BE2C (cell line): Measurements from ENCODE around the gene FAHD1.

Source experiments
- DNase-seq: peaks from one replicate; pipeline ENCODE4 v3.0.0-alpha.2; 2020
- H3K27me3 ChIP-seq: fragments of 250-450 bp; sonication (Bioruptor Pico); 2 replicates; pipeline ENCODE4 v1.5.1; 2020; ENCODE audit warnings: mild to moderate bottlenecking
- H3K36me3 ChIP-seq: fragments of 250-450 bp; sonication (Bioruptor Pico); 2 replicates; pipeline ENCODE4 v1.5.1; 2020; ENCODE audit warnings: mild to moderate bottlenecking
- H3K4me1 ChIP-seq: fragments of 250-450 bp; sonication (Bioruptor Pico); 2 replicates; pipeline ENCODE4 v1.5.1; 2020
- H3K4me3 ChIP-seq: 2 replicates; pipeline ENCODE4 v1.5.1; 2011; ENCODE audit warnings: low read depth, low read length
- H3K9me3 ChIP-seq: fragments of 250-450 bp; sonication (Bioruptor Pico); 2 replicates; pipeline ENCODE4 v1.5.1; 2020
- TF ChIP-seq, protein P1 (sequence below): IDR thresholded peaks from 2 replicates; pipeline ENCODE4 v1.5.1; 2012; ENCODE audit warnings: mild to moderate bottlenecking, low read depth, low read length

Gene FAHD1

DNA sequence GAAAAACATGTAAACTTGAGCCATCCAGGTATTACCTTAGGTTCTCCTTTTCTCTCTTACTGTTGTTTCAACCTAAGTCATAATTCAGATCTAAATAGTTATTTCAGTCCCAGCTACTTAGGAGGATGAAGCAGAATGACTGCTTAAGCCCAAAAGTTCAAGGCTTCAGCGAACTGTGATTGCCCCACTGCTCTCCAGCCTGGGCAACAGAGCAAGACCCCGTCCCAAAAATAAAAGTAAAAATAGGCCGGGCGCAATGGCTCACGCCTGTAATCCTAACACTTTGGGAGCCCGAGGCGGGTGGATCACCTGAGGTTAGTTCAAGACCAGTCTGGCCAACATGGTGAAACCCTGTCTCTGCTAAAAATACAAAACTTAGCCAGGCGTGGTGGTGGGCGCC, 35.4 kb downstream of the FAHD1 start:
- no peaks in the 10 kb centered on the region for H3K4me1 ChIP-seq
- TF ChIP-seq, protein P1, sequence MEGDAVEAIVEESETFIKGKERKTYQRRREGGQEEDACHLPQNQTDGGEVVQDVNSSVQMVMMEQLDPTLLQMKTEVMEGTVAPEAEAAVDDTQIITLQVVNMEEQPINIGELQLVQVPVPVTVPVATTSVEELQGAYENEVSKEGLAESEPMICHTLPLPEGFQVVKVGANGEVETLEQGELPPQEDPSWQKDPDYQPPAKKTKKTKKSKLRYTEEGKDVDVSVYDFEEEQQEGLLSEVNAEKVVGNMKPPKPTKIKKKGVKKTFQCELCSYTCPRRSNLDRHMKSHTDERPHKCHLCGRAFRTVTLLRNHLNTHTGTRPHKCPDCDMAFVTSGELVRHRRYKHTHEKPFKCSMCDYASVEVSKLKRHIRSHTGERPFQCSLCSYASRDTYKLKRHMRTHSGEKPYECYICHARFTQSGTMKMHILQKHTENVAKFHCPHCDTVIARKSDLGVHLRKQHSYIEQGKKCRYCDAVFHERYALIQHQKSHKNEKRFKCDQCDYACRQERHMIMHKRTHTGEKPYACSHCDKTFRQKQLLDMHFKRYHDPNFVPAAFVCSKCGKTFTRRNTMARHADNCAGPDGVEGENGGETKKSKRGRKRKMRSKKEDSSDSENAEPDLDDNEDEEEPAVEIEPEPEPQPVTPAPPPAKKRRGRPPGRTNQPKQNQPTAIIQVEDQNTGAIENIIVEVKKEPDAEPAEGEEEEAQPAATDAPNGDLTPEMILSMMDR, result no peak
- H3K36me3 ChIP-seq, result no peaks in the 10 kb centered on the region
- H3K27me3 ChIP-seq, result peaks cover 52% of the 10 kb centered on the region
- no peak for DNase-seq
- H3K4me3 ChIP-seq, result no peak overlapping the region
- H3K9me3 ChIP-seq, result no peaks in the 10 kb centered on the region

DNA sequence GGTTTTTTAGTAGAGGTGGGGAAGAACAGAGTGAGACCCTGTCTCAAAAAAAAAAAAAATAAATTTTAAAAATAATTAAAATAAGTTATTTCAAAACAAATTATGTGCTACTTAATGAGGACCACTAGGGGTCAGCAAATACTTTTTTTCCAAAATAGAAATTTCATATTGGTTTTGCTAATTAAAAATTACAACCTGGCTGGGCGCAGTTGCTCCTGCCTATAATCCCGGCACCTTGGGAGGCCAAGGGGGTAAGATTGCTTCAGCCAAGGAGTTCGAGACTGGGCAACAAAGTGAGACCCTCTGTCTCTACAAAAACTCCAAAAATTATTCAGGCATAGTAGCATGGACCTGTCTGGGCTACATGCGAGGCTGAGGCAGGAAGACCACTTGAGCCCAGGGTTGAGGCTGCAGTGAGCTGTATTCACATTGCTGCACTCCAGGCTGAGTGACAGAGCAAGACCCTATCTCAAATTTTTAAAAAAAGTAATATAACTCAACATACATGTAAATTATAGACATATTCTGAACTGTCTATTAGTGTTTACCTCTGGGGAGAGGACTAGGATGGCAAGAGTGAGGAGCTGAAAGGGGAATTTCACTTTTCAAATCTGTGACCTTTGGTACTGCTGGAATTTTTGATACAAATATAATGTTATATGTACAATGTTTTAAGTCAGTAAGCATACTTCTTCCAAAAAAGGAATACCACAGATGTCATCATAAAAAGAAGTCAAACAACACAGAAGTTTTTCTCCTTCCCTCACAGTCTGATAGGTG, 36.9 kb downstream of the FAHD1 start:
- H3K36me3 ChIP-seq, result no peaks in the 10 kb centered on the region
- TF ChIP-seq, protein P1, result peak; percentile 46
- H3K27me3 ChIP-seq, result peaks cover 37% of the 10 kb centered on the region
- no peak for DNase-seq
- H3K4me3 ChIP-seq, result no peak overlapping the region
- H3K9me3 ChIP-seq, result no peaks in the 10 kb centered on the region
- H3K4me1 ChIP-seq, result no peaks in the 10 kb centered on the region

DNA sequence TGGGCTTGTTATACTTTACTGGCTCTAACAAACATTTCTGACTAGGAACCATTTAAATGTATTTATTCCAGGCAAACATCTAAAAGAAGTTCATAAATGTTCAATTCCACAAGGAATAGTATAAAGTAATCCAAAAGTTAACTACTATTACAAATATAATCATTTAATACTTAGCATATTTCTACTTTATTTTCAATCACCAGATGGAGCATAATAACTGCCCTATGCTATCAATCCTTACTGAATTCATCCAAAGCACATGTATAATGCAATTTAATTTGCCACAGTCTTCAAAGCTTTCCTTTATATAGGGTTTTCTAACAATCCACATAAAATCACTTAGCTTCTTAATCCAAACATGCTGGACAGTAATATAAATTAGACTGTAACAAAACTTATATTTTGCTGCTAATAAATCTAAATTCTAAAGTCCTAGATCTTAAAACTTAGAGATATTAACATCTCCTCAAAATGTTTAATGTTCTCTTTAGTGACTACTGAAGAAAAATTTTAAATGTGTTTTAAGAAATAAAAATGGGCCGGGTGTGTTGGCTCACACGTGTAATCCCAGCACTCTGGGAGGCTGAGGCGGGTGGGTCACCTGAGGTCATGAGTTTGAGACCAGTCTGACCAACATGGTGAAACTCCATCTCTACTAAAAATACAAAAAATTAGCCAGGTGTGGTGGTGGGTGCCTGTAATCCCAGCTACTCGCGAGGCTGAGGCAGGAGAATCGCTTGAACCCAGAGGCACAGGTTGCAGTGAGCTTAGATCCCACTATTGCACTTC, 39.1 kb downstream of the FAHD1 start:
- H3K36me3 ChIP-seq, result no peaks in the 10 kb centered on the region
- no peak overlapping the region for H3K4me3 ChIP-seq
- no peak for DNase-seq
- no peaks in the 10 kb centered on the region for H3K9me3 ChIP-seq
- no peaks in the 10 kb centered on the region for H3K4me1 ChIP-seq
- peaks cover 15% of the 10 kb centered on the region for H3K27me3 ChIP-seq
- TF ChIP-seq, protein P1, result no peak

DNA sequence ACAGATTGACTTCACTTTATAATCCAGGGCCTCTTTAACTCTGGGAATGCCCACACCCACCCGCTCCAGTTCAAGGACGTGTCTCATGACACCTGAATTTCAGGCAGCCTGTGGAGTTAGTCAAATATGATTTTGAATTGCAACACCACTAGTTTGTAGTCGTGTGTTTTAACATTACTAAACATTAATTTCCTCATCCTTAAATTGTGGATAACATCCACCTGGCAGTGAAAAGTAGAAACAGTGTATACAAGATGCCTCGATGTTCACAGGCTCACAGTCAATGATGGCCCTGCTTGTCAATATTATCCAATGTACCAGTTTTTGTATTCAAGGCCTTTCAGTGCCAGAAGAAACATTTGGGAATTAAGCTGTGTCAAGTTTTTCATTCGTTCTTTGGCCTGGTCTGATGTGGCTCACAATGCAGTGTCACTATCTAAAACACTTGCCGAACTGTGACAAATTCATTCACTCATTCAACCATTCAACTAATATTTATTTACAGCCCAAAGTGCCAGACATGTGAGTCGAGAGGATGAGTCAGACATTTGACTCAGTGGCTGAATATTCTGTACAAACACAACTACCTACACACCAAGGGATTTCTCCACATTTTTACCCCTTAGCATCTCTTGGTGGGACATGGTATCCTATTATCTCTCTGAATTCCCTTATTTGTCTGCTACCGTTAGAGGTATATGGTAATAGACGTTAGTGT, 43.5 kb downstream of the FAHD1 start:
- Histone ChIP-seq H3K36me3 (no peaks in the 10 kb centered on the region), H3K4me1 (no peaks in the 10 kb centered on the region), H3K27me3 (no peaks in the 10 kb centered on the region), H3K9me3 (no peaks in the 10 kb centered on the region), H3K4me3 (no peak overlapping the region)
- TF ChIP-seq, protein P1, result no peak
- no peak for DNase-seq

DNA sequence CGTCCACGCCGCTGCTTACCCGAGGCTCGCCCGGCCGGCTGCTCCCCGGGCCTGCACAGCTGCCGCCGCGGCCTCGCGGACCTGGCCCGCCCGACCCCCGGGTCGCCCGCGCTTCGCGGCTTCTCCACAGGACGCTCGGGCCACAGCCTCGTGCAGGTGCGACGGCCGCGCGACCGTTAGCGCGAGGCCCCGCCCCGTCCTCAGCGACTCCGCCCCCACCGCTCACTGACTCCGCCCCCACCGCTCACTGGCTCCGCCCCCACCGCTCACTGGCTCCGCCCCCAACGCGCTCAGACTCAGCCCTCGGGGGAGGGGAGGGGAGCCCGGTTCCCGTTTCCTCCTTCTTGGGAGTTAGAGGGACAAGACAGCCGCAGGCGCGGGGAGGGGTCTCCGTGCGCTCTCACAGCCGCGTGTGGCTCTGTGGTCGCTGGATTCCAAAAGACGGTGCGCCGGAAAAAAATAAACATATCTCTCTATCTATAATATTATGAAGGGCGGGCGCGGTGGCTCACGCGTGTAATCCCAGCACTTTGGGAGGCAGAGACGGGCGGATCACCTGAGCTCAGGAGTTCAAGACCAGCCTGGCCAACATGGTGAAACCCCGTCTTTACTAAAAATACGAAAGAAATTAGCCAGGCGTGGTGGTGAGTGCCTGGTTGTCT, 45.1 kb downstream of the FAHD1 start, which contains the start of gene MEIOB:
TSS of gene MEIOB (minus strand) at position 191 of the 662 bp plus-strand sequence. CDS start 3,989 bp downstream, outside the sequence.
- Histone ChIP-seq H3K27me3 (no peaks in the 10 kb centered on the region), H3K36me3 (no peaks in the 10 kb centered on the region), H3K9me3 (no peaks in the 10 kb centered on the region), H3K4me1 (no peaks in the 10 kb centered on the region), H3K4me3 (peak within 1 kb of the TSS; percentile 53)
- peak; percentile 83 for DNase-seq
- TF ChIP-seq, protein P1, result no peak
